ENCODE results near the gene MEGF11.
A peak's percentile ranks its signal among the peaks of the same experiment; 100 is the strongest.
"Not testable (repeated sequence)": the region's sequence is repeated elsewhere in the genome, so short reads cannot be mapped to it uniquely, and the experiment has no call there.

The MEGF11 gene

GRCh38 chr15:65881766-65882434 is 371.6 kb downstream of the MEGF11 start:
- H3K27ac ChIP-seq (ENCODE audit: poor library complexity, severe bottlenecking) = no peak overlapping the region
- no peak for ATAC-seq (ENCODE audit: low read depth)

GRCh38 chr15:65877749-65878148 is 375.8 kb downstream of the MEGF11 start:
- no peak for ATAC-seq (ENCODE audit: low read depth)
- H3K36me3 ChIP-seq (ENCODE audit: low read depth) = peaks cover 94% of the 10 kb centered on the region
- TF ChIP-seq CTCF (IDR thresholded peaks at IDR 0.05; ENCODE audit: poor library complexity, severe bottlenecking) = no peak

More at GRCh38 chr15:65881766-65882434, 371.6 kb downstream of the MEGF11 start:
- DNase-seq (ENCODE audit: low spot score) = no peak
- H3K36me3 ChIP-seq (ENCODE audit: low read depth) = peaks cover 90% of the 10 kb centered on the region
- no peak for TF ChIP-seq CTCF (IDR thresholded peaks at IDR 0.05; ENCODE audit: poor library complexity, severe bottlenecking)
- H3K4me3 ChIP-seq (ENCODE audit: severe bottlenecking) = no peak overlapping the region
- H3K27me3 ChIP-seq (ENCODE audit: insufficient read depth, poor library complexity, severe bottlenecking) = no peaks in the 10 kb centered on the region
- H3K4me1 ChIP-seq (ENCODE audit: insufficient read depth, poor library complexity, severe bottlenecking) = no peaks in the 10 kb centered on the region
- H3K9me3 ChIP-seq (ENCODE audit: severe bottlenecking) = no peaks in the 10 kb centered on the region

GRCh38 chr15:65875458-65875857 is 378.1 kb downstream of the MEGF11 start:
- Histone ChIP-seq H3K27me3 (ENCODE audit: insufficient read depth, poor library complexity, severe bottlenecking) (no peaks in the 10 kb centered on the region), H3K9me3 (ENCODE audit: severe bottlenecking) (no peaks in the 10 kb centered on the region), H3K4me1 (ENCODE audit: insufficient read depth, poor library complexity, severe bottlenecking) (peaks cover 18% of the 10 kb centered on the region), H3K36me3 (ENCODE audit: low read depth) (peaks cover 74% of the 10 kb centered on the region), H3K4me3 (ENCODE audit: severe bottlenecking) (no peak overlapping the region), H3K27ac (ENCODE audit: poor library complexity, severe bottlenecking) (no peak overlapping the region)
- no peak for DNase-seq (ENCODE audit: low spot score)
- no peak for ATAC-seq (ENCODE audit: low read depth)
- no peak for TF ChIP-seq CTCF (IDR thresholded peaks at IDR 0.05; ENCODE audit: poor library complexity, severe bottlenecking)

More at GRCh38 chr15:65877749-65878148, 375.8 kb downstream of the MEGF11 start:
- no peaks in the 10 kb centered on the region for H3K27me3 ChIP-seq (ENCODE audit: insufficient read depth, poor library complexity, severe bottlenecking)
- H3K9me3 ChIP-seq (ENCODE audit: severe bottlenecking) = no peaks in the 10 kb centered on the region
- no peak overlapping the region for H3K27ac ChIP-seq (ENCODE audit: poor library complexity, severe bottlenecking)
- H3K4me1 ChIP-seq (ENCODE audit: insufficient read depth, poor library complexity, severe bottlenecking) = peaks cover 8% of the 10 kb centered on the region
- H3K4me3 ChIP-seq (ENCODE audit: severe bottlenecking) = no peak overlapping the region
- no peak for DNase-seq (ENCODE audit: low spot score)

GRCh38 chr15:65873256-65873655 is 380.3 kb downstream of the MEGF11 start:
- no peak for ATAC-seq (ENCODE audit: low read depth)
- no peak for TF ChIP-seq CTCF (IDR thresholded peaks at IDR 0.05; ENCODE audit: poor library complexity, severe bottlenecking)
- no peak for DNase-seq (ENCODE audit: low spot score)

GRCh38 chr15:65872596-65872995 is 381.0 kb downstream of the MEGF11 start:
- Histone ChIP-seq H3K27ac (ENCODE audit: poor library complexity, severe bottlenecking) (peak overlapping the region; percentile 80), H3K4me1 (ENCODE audit: insufficient read depth, poor library complexity, severe bottlenecking) (peaks cover 18% of the 10 kb centered on the region), H3K36me3 (ENCODE audit: low read depth) (peaks cover 46% of the 10 kb centered on the region)
- not testable (repeated sequence) for ATAC-seq (ENCODE audit: low read depth); DNase-seq (ENCODE audit: low spot score); H3K27me3 ChIP-seq (ENCODE audit: insufficient read depth, poor library complexity, severe bottlenecking); H3K9me3 ChIP-seq (ENCODE audit: severe bottlenecking); H3K4me3 ChIP-seq (ENCODE audit: severe bottlenecking)

More at GRCh38 chr15:65873256-65873655, 380.3 kb downstream of the MEGF11 start:
- Histone ChIP-seq H3K4me3 (ENCODE audit: severe bottlenecking) (no peak overlapping the region), H3K27ac (ENCODE audit: poor library complexity, severe bottlenecking) (peak overlapping the region; percentile 80), H3K9me3 (ENCODE audit: severe bottlenecking) (no peaks in the 10 kb centered on the region), H3K36me3 (ENCODE audit: low read depth) (peaks cover 52% of the 10 kb centered on the region), H3K27me3 (ENCODE audit: insufficient read depth, poor library complexity, severe bottlenecking) (no peaks in the 10 kb centered on the region), H3K4me1 (ENCODE audit: insufficient read depth, poor library complexity, severe bottlenecking) (peaks cover 18% of the 10 kb centered on the region)

- not testable (repeated sequence) for DNase-seq (ENCODE audit: low spot score); H3K9me3 ChIP-seq (ENCODE audit: severe bottlenecking); ATAC-seq (ENCODE audit: low read depth); H3K27me3 ChIP-seq (ENCODE audit: insufficient read depth, poor library complexity, severe bottlenecking); H3K4me3 ChIP-seq (ENCODE audit: severe bottlenecking)
- Histone ChIP-seq H3K4me1 (ENCODE audit: insufficient read depth, poor library complexity, severe bottlenecking) (peaks cover 18% of the 10 kb centered on the region), H3K36me3 (ENCODE audit: low read depth) (peaks cover 39% of the 10 kb centered on the region), H3K27ac (ENCODE audit: poor library complexity, severe bottlenecking) (peak overlapping the region; percentile 80)
These were observed 381.7 kb downstream of the MEGF11 start for GRCh38 chr15:65871886-65872285.

Data from RWPE2 (cell line).